K562 treated with DMSO at 1 percent for 24 hours (cell line): ENCODE data around the gene CCDC70. TPM values are rescaled to one million over a fixed set of nuclear protein-coding genes. Genes with fewer than 3 reads are reported as not detected.

Experiments used
- total RNA-seq: library from RNA; unstranded; fragments of 300-600 nt; gene quantifications from 2 replicates; pipeline ENCODE4 v1.2.3, GENCODE V29; 2022; ENCODE audit warnings: low read depth; ENCODE audit not compliant: insufficient read depth

CCDC70 gene
- 0.67 TPM in 1 of 2 replicates, not detected in the other for total RNA-seq

GRCh38 chr13:51861723-51862300 is at the start of gene CCDC70:
Gene CCDC70 (plus strand): TSS chr13:51861969. CDS start chr13:51865412, 3,443 bp downstream.

GRCh38 chr13:51844862-51845573 is 16.8 kb upstream of the CCDC70 start, which contains the start of gene TMEM272:
Gene TMEM272 (minus strand): TSS chr13:51845177. CDS start chr13:51838530, 6,647 bp downstream.

Other genes with a start within 250 kb of the CCDC70 start
- gene DHRS12, start 57.8 kb upstream of the CCDC70 start, total RNA-seq, result 1.6 and 2.9 TPM in 2 replicates
- not detected in 2 replicates for gene TMEM272, start 16.8 kb upstream of the CCDC70 start, total RNA-seq
- 7.9 TPM in 2 replicates for gene ATP7B, start 149.5 kb downstream of the CCDC70 start, total RNA-seq
- 10.9 and 11.5 TPM in 2 replicates for gene ALG11, start 150.4 kb downstream of the CCDC70 start, total RNA-seq
- 3.2 and 3.3 TPM in 2 replicates for gene UTP14C, start 162.7 kb downstream of the CCDC70 start, total RNA-seq